ENCODE data around the gene TIMP3.

The TIMP3 gene

GRCh38 chr22:32897400-32897799 lies 95.9 kb downstream of the TIMP3 start:
- no peak for DNase-seq

- DNase-seq = no peak
Observed at GRCh38 chr22:32900886-32901635, 99.6 kb downstream of the TIMP3 start.

GRCh38 chr22:32901925-32902324 lies 100.4 kb downstream of the TIMP3 start:
- no peak for DNase-seq

- DNase-seq = no peak
Observed at GRCh38 chr22:32903507-32903906, 102.0 kb downstream of the TIMP3 start.

- DNase-seq = peak; percentile 14
Observed at GRCh38 chr22:32904044-32904443, 102.5 kb downstream of the TIMP3 start.

GRCh38 chr22:32905400-32905799 lies 103.9 kb downstream of the TIMP3 start:
- DNase-seq = no peak

- no peak for DNase-seq
Observed at GRCh38 chr22:32909581-32910428, 108.3 kb downstream of the TIMP3 start.

GRCh38 chr22:32910429-32910772 lies 108.9 kb downstream of the TIMP3 start:
- DNase-seq = no peak

- DNase-seq = peak; percentile 60
Observed at GRCh38 chr22:32911503-32911902, 110.0 kb downstream of the TIMP3 start.
